NCI-H1694 treated with DMSO at 0.1 percent for 48 hours (cell line): ENCODE results near the gene FRAT2.

Source experiments
- DNase-seq: peaks from one replicate; lab custom pipeline; 2025; lab: John Stamatoyannopoulos, UW

Gene FRAT2

GRCh38 chr10:97334370-97335175, at the start of gene FRAT2:
Gene FRAT2 (minus strand): TSS chr10:97334729. CDS start chr10:97334572, 157 bp downstream.
- DNase-seq = peak; percentile 65

- DNase-seq = no peak
Observed at GRCh38 chr10:97384156-97384555, 49.6 kb upstream of the FRAT2 start.

GRCh38 chr10:97383159-97383558, 48.6 kb upstream of the FRAT2 start:
- no peak for DNase-seq

GRCh38 chr10:97381626-97382025, 47.1 kb upstream of the FRAT2 start:
- DNase-seq = no peak

GRCh38 chr10:97380516-97380915, 46.0 kb upstream of the FRAT2 start:
- DNase-seq = no peak

- DNase-seq = no peak
Observed at GRCh38 chr10:97378933-97379921, 44.7 kb upstream of the FRAT2 start.

GRCh38 chr10:97376413-97376812, 41.9 kb upstream of the FRAT2 start:
- peak; percentile 3 for DNase-seq

GRCh38 chr10:97373456-97373855, 38.9 kb upstream of the FRAT2 start:
- DNase-seq = no peak

GRCh38 chr10:97372233-97372875, 37.8 kb upstream of the FRAT2 start:
- DNase-seq = no peak

- no peak for DNase-seq
Observed at GRCh38 chr10:97371696-97372095, 37.2 kb upstream of the FRAT2 start.

GRCh38 chr10:97367126-97367649, 32.7 kb upstream of the FRAT2 start:
- no peak for DNase-seq

- no peak for DNase-seq
Observed at GRCh38 chr10:97366572-97366971, 32.0 kb upstream of the FRAT2 start.

- DNase-seq = peak; percentile 9
Observed at GRCh38 chr10:97365761-97366351, 31.3 kb upstream of the FRAT2 start.

GRCh38 chr10:97363071-97363470, 28.5 kb upstream of the FRAT2 start:
- DNase-seq = no peak

- DNase-seq = no peak
Observed at GRCh38 chr10:97362310-97363033, 27.9 kb upstream of the FRAT2 start.

- no peak for DNase-seq
Observed at GRCh38 chr10:97361537-97361901, 27.0 kb upstream of the FRAT2 start.

- no peak for DNase-seq
Observed at GRCh38 chr10:97360705-97361536, 26.4 kb upstream of the FRAT2 start.

- DNase-seq = no peak
Observed at GRCh38 chr10:97358781-97359180, 24.3 kb upstream of the FRAT2 start.

GRCh38 chr10:97358349-97358748, 23.8 kb upstream of the FRAT2 start:
- DNase-seq = no peak

GRCh38 chr10:97356918-97357317, 22.4 kb upstream of the FRAT2 start:
- DNase-seq = no peak
